ENCODE data around the gene SMIM26. TPM values are rescaled to one million over a fixed set of nuclear protein-coding genes. Genes with fewer than 3 reads are reported as not detected.

SMIM26 gene
- total RNA-seq, 6 experiments from 2014 or later: 59.7 to 71.0 (median 67.7) TPM

DNA sequence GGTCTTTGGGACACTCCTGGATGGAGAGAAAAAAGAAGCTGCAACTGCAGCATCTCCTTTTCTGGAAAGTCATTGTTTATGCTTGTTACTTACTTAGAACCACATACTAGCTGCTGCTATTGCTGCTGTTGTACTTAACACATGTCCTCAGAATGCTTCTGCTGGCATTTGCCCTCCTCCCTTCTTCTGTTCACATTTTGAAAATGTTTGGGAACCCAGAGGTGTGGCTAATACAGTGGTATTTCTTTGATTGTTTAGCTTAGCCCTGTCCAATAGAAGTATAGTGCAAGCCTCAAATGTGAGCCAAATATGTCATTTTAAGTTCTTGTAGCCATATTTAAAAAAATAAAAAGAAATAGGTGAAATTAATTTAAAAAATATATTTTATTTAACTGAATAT lies 29.0 kb downstream of the SMIM26 start:
- no peaks in the 10 kb centered on the region for H3K9me3 Mint-ChIP-seq
- no peaks in the 10 kb centered on the region for H3K4me1 Mint-ChIP-seq (ENCODE audit: low read depth)
- no peak for DNase-seq
- peaks cover 12% of the 10 kb centered on the region for H3K36me3 Mint-ChIP-seq (ENCODE audit: low read depth)
- TF ChIP-seq, protein P1, sequence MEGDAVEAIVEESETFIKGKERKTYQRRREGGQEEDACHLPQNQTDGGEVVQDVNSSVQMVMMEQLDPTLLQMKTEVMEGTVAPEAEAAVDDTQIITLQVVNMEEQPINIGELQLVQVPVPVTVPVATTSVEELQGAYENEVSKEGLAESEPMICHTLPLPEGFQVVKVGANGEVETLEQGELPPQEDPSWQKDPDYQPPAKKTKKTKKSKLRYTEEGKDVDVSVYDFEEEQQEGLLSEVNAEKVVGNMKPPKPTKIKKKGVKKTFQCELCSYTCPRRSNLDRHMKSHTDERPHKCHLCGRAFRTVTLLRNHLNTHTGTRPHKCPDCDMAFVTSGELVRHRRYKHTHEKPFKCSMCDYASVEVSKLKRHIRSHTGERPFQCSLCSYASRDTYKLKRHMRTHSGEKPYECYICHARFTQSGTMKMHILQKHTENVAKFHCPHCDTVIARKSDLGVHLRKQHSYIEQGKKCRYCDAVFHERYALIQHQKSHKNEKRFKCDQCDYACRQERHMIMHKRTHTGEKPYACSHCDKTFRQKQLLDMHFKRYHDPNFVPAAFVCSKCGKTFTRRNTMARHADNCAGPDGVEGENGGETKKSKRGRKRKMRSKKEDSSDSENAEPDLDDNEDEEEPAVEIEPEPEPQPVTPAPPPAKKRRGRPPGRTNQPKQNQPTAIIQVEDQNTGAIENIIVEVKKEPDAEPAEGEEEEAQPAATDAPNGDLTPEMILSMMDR (IDR thresholded peaks at IDR 0.05): no peak
- no peak overlapping the region for H3K4me3 Mint-ChIP-seq
- no peak overlapping the region for H3K27ac Mint-ChIP-seq
- no peaks in the 10 kb centered on the region for H3K27me3 Mint-ChIP-seq (ENCODE audit: insufficient read depth)

DNA sequence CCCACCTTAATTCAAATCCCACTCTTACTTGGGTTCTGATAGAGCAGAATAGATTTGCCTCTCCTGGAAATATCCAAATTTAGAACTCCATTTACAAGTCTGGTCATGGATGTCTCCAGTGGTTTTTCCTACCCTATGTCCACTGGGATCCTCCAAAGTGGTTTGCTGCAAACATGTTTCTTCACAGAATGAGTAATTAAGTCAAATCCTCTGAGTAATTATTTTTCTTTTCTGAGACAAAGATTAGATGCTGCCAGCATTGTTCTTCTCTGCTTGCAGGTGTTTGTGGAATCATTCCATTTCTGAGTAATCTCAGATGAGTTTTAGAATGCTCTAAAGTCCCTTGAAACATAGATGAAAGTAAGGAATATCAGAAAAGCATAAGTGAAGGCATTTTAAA lies 42.5 kb downstream of the SMIM26 start:
- Mint-ChIP-seq H3K9me3 (no peaks in the 10 kb centered on the region), H3K27ac (no peak overlapping the region), H3K36me3 (ENCODE audit: low read depth) (no peaks in the 10 kb centered on the region), H3K27me3 (ENCODE audit: insufficient read depth) (no peaks in the 10 kb centered on the region), H3K4me1 (ENCODE audit: low read depth) (no peaks in the 10 kb centered on the region), H3K4me3 (no peak overlapping the region)
- TF ChIP-seq, protein P1 (IDR thresholded peaks at IDR 0.05): no peak
- no peak for DNase-seq

DNA sequence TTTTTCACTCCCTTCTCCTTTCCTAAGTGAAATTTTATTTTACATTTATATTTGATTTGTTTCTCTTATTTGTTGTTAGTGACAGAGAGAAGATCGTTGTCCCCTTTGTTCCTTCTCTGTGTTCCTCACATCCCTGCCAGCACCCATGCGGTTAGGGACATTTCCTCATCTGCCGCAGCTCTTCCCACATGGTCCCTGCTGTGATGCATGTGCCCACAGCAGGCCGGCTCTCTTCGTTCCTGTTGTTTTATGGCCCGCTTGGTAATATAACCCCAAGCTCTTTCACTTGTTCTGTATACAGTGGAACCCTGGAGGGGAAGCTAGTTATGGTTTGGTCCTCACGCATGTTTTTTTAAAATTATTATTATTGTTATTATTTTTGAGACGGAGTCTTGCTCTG lies 44.3 kb downstream of the SMIM26 start:
- Mint-ChIP-seq H3K27me3 (ENCODE audit: insufficient read depth) (no peaks in the 10 kb centered on the region), H3K9me3 (no peaks in the 10 kb centered on the region), H3K27ac (no peak overlapping the region; the same call in 1 of the 2 replicates), H3K36me3 (ENCODE audit: low read depth) (no peaks in the 10 kb centered on the region), H3K4me1 (ENCODE audit: low read depth) (peaks cover 9% of the 10 kb centered on the region; the same call in 1 of the 2 replicates), H3K4me3 (no peak overlapping the region)
- DNase-seq: no peak
- TF ChIP-seq, protein P1 (IDR thresholded peaks at IDR 0.05): no peak

DNA sequence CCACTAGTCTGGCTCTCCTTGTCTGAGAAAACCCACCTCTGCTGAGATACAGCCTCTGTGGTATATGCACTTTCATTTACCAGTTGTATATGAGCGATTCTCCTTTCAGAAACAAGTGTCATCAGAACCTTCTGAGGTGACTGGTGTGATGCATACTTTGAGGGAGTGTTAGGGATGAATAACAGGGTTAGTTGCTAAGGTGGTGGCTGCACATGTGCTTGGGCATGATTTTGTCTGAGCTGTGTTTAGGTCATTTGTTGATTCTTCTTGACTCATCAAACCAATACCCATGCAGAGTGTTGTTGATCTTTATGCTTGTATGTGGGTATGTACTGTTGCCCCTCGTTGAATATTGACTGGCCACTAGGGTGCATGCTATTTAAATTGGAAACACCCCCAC lies 46.3 kb downstream of the SMIM26 start:
- DNase-seq: peak; percentile 5
- H3K27ac Mint-ChIP-seq: no peak overlapping the region
- H3K4me1 Mint-ChIP-seq (ENCODE audit: low read depth): peaks cover 9% of the 10 kb centered on the region; the same call in 1 of the 2 replicates
- H3K4me3 Mint-ChIP-seq: no peak overlapping the region
- peaks cover 16% of the 10 kb centered on the region for H3K36me3 Mint-ChIP-seq (ENCODE audit: low read depth)
- H3K27me3 Mint-ChIP-seq (ENCODE audit: insufficient read depth): no peaks in the 10 kb centered on the region
- TF ChIP-seq, protein P1 (IDR thresholded peaks at IDR 0.05): no peak; the same call in 1 of the 2 replicates
- no peaks in the 10 kb centered on the region for H3K9me3 Mint-ChIP-seq

DNA sequence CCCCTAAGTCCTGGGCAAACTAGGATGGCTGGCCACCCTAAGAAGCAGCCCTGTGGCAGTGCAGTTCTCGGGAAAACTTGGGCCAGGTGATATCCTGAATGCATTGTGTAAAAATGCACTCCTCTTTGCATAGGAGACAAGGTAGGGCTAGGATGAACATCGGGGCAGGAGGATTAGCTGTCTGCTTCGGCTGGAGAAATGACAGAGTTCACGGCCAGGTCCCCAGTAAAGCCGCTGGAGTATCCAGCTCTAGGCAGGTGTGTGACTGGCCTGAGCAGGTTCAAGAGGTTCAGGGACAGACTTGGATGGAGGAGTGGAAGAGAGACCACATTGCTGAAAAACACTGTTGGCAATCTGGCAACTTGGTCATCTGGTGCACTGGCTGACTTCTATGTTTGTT lies 47.0 kb downstream of the SMIM26 start:
- H3K4me1 Mint-ChIP-seq (ENCODE audit: low read depth): peaks cover 9% of the 10 kb centered on the region; the same call in 1 of the 2 replicates
- no peaks in the 10 kb centered on the region for H3K9me3 Mint-ChIP-seq
- no peak overlapping the region for H3K4me3 Mint-ChIP-seq
- no peak overlapping the region for H3K27ac Mint-ChIP-seq
- TF ChIP-seq, protein P1 (IDR thresholded peaks at IDR 0.05): no peak
- peaks cover 16% of the 10 kb centered on the region for H3K36me3 Mint-ChIP-seq (ENCODE audit: low read depth)
- DNase-seq: no peak
- H3K27me3 Mint-ChIP-seq (ENCODE audit: insufficient read depth): no peaks in the 10 kb centered on the region

Measured in HFFc6 (cell line).